ENCODE results near the gene UNC5B.

DNA sequence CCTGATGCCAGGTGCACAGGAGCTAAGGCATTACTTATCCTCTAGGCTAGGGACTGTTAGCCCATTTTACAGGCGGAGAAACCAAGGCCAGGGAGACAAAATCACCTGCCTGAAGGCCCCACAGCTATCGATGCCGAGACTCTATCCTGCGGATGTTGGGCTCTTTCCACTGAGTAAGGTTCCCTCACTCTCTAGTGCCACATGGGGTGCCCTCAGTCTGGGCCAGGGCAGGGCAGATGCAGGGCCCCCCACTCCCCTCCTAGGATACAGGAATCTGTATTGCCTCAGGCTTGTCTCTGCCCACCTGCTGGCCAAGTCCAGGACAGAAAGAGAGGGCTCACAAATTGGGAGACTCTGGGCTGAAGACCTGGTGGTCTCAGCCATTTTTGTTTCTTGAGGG, 45.7 kb downstream of the UNC5B start:
- TF ChIP-seq TAF1 (IDR thresholded peaks at IDR 0.05; ENCODE audit: low read depth, low read length) (no peak), POLR2AphosphoS5 (IDR thresholded peaks at IDR 0.05; ENCODE audit: low read depth, low read length) (no peak), POLR2A (IDR thresholded peaks at IDR 0.05; ENCODE audit: low read depth, low read length) (no peak)
